ENCODE measurements around the gene LONRF2.

LONRF2 gene

DNA sequence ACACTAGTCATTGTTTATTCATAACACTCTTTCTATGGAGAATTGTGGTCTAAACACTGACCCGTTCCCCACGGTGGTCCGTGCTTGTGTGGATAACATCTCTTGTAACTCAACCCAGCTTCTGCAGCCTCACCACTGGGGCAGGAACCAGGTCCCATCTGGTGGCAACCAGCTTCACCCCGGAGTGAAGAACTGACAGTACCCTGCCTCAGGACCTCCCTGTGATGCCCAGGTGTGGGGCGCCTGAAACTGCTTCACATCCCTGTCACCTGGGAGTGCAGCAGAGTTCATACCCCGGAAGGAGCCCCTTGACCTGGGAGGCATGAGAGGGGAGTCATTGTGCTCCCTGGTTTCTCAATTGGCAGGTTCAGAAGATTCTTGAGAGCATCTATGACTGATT is 81.1 kb downstream of the LONRF2 start:
- H3K4me3 ChIP-seq (ENCODE audit: low read depth in 1 of 2, low read length in 2 of 2), result no peak overlapping the region
- H3K36me3 ChIP-seq (ENCODE audit: control insufficient read depth in 1 of 2, insufficient read depth in 2 of 2, low read length in 2 of 2), result no peaks in the 10 kb centered on the region
- H3K27me3 ChIP-seq (ENCODE audit: low read depth, low read length), result no peaks in the 10 kb centered on the region
- no peaks in the 10 kb centered on the region for H3K9me3 ChIP-seq (ENCODE audit: control insufficient read depth in 1 of 2, low read length in 2 of 2)
- no peaks in the 10 kb centered on the region for H3K4me1 ChIP-seq (ENCODE audit: control insufficient read depth in 1 of 2, insufficient read depth in 2 of 2, low read length in 2 of 2)
- H3K27ac ChIP-seq (ENCODE audit: low read length), result no peak overlapping the region

DNA sequence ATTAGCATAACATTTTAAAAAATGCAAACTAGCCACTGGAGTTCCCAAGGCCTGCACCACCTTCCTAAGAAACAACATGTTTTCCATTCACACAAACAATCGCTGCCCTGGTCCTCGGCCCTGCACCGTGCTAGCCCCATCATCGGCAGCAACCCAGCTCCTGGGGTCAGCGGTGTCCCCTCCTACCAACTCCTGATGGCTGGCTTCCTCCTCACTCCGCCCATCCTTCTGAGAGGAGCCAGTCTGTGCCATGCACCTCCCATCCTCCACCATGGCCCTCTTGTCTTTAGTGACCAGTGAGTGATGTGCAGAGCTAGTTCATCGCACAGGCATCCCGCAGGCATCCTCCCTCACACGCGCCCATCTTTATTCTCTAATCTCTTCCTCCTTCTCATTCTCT is 81.9 kb downstream of the LONRF2 start:
- Histone ChIP-seq H3K36me3 (ENCODE audit: control insufficient read depth in 1 of 2, insufficient read depth in 2 of 2, low read length in 2 of 2) (no peaks in the 10 kb centered on the region), H3K27ac (ENCODE audit: low read length) (no peak overlapping the region), H3K27me3 (ENCODE audit: low read depth, low read length) (no peaks in the 10 kb centered on the region), H3K4me3 (ENCODE audit: low read depth in 1 of 2, low read length in 2 of 2) (no peak overlapping the region), H3K9me3 (ENCODE audit: control insufficient read depth in 1 of 2, low read length in 2 of 2) (no peaks in the 10 kb centered on the region), H3K4me1 (ENCODE audit: control insufficient read depth in 1 of 2, insufficient read depth in 2 of 2, low read length in 2 of 2) (no peaks in the 10 kb centered on the region)

DNA sequence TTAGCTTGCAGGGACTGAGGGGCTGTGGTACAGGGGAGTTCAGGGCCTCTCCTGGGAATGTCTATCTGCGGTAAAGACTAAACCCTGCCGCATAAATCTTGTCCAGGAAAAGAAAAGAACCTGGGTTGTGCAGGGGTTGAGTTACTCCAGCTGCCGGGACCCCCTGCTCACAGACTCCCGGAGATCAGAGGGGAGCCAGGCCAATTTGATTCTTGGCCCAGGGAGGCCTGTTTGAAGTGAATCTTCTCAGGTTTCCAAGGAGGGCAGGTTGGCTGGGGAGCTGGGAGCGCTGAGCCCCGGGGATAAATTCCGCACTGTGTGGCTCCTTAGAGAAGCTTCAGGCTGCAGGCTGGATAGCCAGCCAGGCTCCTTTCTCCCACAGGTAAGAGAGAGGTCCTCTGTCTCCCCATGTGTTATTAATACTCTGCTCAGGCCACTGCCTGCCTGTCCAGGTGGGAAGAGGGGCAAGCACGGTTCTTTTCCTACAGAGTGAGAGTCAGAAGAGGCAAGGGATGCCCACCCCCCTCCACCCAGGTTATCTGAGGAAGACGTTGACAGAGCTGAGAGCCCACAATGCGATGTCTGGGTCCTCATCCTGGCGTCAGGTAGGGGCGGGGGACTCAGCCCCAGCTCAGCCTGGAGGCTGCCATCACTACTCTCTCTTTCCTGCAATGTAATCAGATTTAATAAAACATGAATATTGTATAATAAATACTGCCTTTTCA is 82.7 kb downstream of the LONRF2 start:
- Histone ChIP-seq H3K4me3 (ENCODE audit: low read depth in 1 of 2, low read length in 2 of 2) (no peak overlapping the region), H3K36me3 (ENCODE audit: control insufficient read depth in 1 of 2, insufficient read depth in 2 of 2, low read length in 2 of 2) (no peaks in the 10 kb centered on the region), H3K9me3 (ENCODE audit: control insufficient read depth in 1 of 2, low read length in 2 of 2) (no peaks in the 10 kb centered on the region), H3K4me1 (ENCODE audit: control insufficient read depth in 1 of 2, insufficient read depth in 2 of 2, low read length in 2 of 2) (no peaks in the 10 kb centered on the region), H3K27ac (ENCODE audit: low read length) (no peak overlapping the region), H3K27me3 (ENCODE audit: low read depth, low read length) (no peaks in the 10 kb centered on the region)

DNA sequence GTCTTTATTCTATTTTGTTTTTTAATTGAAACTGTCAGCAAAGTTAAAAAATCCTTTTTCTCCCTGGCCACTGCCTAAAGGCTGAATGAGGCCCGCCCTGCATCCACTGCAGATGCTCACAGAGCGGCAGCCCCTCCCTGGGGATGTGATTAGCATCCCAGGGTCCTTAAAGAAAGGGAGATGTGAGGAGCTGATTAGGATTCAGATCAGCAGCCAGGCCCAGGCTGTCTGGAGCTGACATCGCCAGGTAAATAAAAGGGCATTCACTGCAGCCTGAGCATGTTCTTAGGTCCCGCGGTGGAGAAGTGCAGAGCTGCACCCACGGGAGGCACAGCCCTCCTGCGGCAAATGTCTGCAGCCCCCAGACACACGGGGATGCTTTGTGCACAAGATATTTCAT is 83.8 kb downstream of the LONRF2 start:
- no peaks in the 10 kb centered on the region for H3K9me3 ChIP-seq (ENCODE audit: control insufficient read depth in 1 of 2, low read length in 2 of 2)
- H3K36me3 ChIP-seq (ENCODE audit: control insufficient read depth in 1 of 2, insufficient read depth in 2 of 2, low read length in 2 of 2), result no peaks in the 10 kb centered on the region
- H3K27me3 ChIP-seq (ENCODE audit: low read depth, low read length), result no peaks in the 10 kb centered on the region
- no peak overlapping the region for H3K4me3 ChIP-seq (ENCODE audit: low read depth in 1 of 2, low read length in 2 of 2)
- H3K27ac ChIP-seq (ENCODE audit: low read length), result no peak overlapping the region
- H3K4me1 ChIP-seq (ENCODE audit: control insufficient read depth in 1 of 2, insufficient read depth in 2 of 2, low read length in 2 of 2), result no peaks in the 10 kb centered on the region

DNA sequence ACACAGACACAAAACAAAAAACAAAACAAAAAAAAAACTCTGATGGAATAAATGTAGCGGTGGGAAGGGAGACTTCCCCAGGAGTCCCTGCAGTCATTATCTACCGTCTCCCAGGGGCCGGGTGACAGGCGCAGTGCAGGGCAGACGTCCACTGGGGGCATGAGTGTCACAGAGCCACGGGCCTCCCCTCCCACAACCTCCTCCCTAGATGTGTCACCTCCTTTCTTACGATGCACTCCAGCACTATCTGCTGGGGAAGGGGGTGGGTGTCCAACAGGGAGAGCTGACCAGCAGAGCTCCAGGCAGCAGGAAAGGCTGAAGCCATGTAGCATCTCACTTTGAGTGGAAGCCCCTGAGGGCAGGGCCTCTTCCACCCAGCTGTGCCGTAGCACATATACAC is 84.5 kb downstream of the LONRF2 start:
- Histone ChIP-seq H3K4me3 (ENCODE audit: low read depth in 1 of 2, low read length in 2 of 2) (no peak overlapping the region), H3K36me3 (ENCODE audit: control insufficient read depth in 1 of 2, insufficient read depth in 2 of 2, low read length in 2 of 2) (no peaks in the 10 kb centered on the region), H3K27ac (ENCODE audit: low read length) (no peak overlapping the region), H3K9me3 (ENCODE audit: control insufficient read depth in 1 of 2, low read length in 2 of 2) (no peaks in the 10 kb centered on the region), H3K27me3 (ENCODE audit: low read depth, low read length) (no peaks in the 10 kb centered on the region), H3K4me1 (ENCODE audit: control insufficient read depth in 1 of 2, insufficient read depth in 2 of 2, low read length in 2 of 2) (no peaks in the 10 kb centered on the region)

DNA sequence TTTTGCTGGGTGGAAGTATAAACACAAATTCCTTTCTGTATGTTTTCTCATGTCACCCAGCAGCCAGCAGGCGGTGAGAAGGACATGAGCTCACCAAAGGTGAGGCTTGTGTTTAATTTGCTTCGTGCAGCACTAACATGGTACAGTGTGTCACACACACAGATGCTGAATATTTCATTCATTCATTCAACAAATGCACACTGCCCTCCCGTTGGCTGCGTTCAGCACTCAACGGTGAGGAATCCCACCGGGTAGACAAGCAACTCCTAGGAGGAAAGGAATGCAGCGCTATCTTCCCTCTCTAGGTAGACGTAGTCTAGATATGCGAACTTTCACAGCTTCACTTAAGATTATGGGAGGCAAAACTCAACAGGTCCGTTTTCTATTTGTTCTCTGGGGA is 85.1 kb downstream of the LONRF2 start:
- no peaks in the 10 kb centered on the region for H3K36me3 ChIP-seq (ENCODE audit: control insufficient read depth in 1 of 2, insufficient read depth in 2 of 2, low read length in 2 of 2)
- H3K4me1 ChIP-seq (ENCODE audit: control insufficient read depth in 1 of 2, insufficient read depth in 2 of 2, low read length in 2 of 2), result no peaks in the 10 kb centered on the region
- no peak overlapping the region for H3K27ac ChIP-seq (ENCODE audit: low read length)
- H3K9me3 ChIP-seq (ENCODE audit: control insufficient read depth in 1 of 2, low read length in 2 of 2), result no peaks in the 10 kb centered on the region
- no peaks in the 10 kb centered on the region for H3K27me3 ChIP-seq (ENCODE audit: low read depth, low read length)
- no peak overlapping the region for H3K4me3 ChIP-seq (ENCODE audit: low read depth in 1 of 2, low read length in 2 of 2)

DNA sequence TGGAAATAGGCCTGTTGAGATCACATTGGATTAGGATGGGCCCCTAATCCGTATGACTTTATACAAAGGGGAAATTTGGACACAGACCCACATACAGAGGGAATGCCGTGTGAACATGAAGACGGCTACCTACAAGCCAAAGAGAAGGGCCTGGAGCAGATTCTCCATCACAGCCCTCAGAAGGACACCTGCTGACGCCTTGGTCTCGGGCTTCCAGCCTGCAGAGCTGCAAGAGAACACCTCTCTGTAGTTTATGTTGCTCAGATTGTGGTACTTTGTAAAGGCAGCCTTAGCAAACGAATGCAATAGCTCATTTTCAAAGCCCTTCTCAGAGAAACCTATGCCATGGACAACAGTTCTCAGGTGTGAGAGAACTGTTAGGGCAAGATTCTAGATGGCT is 86.1 kb downstream of the LONRF2 start:
- Histone ChIP-seq H3K36me3 (ENCODE audit: control insufficient read depth in 1 of 2, insufficient read depth in 2 of 2, low read length in 2 of 2) (no peaks in the 10 kb centered on the region), H3K4me1 (ENCODE audit: control insufficient read depth in 1 of 2, insufficient read depth in 2 of 2, low read length in 2 of 2) (no peaks in the 10 kb centered on the region)

DNA sequence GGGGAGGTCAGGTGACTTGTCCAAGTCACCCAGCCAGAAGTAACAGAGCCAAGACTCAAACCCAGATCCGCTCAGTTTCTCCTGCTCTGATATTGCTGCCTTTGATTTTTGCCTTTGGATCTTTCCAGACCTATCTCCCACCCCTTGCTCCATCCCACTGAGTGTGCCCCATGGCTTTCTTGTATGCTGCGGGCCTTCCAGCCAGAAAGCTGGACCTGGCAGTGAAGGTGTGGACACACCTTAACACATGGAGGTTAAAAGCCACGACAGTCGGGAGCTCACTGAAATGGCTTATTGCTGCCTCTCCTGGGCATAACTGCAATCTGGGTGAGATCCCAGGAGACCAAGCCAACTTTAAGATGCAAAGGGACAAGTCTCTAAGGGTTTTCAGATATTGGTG is 86.7 kb downstream of the LONRF2 start:
- Histone ChIP-seq H3K9me3 (ENCODE audit: control insufficient read depth in 1 of 2, low read length in 2 of 2) (no peaks in the 10 kb centered on the region), H3K27ac (ENCODE audit: low read length) (no peak overlapping the region), H3K27me3 (ENCODE audit: low read depth, low read length) (no peaks in the 10 kb centered on the region), H3K36me3 (ENCODE audit: control insufficient read depth in 1 of 2, insufficient read depth in 2 of 2, low read length in 2 of 2) (no peaks in the 10 kb centered on the region), H3K4me1 (ENCODE audit: control insufficient read depth in 1 of 2, insufficient read depth in 2 of 2, low read length in 2 of 2) (no peaks in the 10 kb centered on the region), H3K4me3 (ENCODE audit: low read depth in 1 of 2, low read length in 2 of 2) (no peak overlapping the region)

More for the DNA sequence above, 86.1 kb downstream of the LONRF2 start:
- Histone ChIP-seq H3K27me3 (ENCODE audit: low read depth, low read length) (no peaks in the 10 kb centered on the region), H3K27ac (ENCODE audit: low read length) (no peak overlapping the region), H3K9me3 (ENCODE audit: control insufficient read depth in 1 of 2, low read length in 2 of 2) (no peaks in the 10 kb centered on the region), H3K4me3 (ENCODE audit: low read depth in 1 of 2, low read length in 2 of 2) (no peak overlapping the region)

DNA sequence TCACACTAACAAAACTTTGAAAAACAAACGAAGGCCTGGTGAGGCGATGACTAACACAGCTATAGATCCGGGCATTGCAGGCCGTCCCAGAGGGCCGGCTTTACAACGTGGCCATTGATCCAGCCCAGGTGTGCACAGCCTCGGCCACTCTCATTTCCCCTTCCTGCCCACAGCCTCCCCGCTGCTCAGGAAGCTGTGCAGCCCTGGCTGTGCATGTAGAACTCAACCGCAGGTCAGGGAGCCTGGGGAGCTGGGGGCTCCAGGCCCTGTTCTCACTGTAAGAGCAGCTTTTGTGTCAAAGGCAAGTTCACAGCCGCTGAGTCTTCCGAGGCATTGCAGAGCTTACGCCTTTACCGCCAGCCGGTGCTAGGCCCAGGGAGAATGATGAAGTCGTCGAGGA is 87.2 kb downstream of the LONRF2 start:
- H3K9me3 ChIP-seq (ENCODE audit: control insufficient read depth in 1 of 2, low read length in 2 of 2), result no peaks in the 10 kb centered on the region
- H3K27ac ChIP-seq (ENCODE audit: low read length), result no peak overlapping the region
- no peak overlapping the region for H3K4me3 ChIP-seq (ENCODE audit: low read depth in 1 of 2, low read length in 2 of 2)
- no peaks in the 10 kb centered on the region for H3K27me3 ChIP-seq (ENCODE audit: low read depth, low read length)
- no peaks in the 10 kb centered on the region for H3K4me1 ChIP-seq (ENCODE audit: control insufficient read depth in 1 of 2, insufficient read depth in 2 of 2, low read length in 2 of 2)
- no peaks in the 10 kb centered on the region for H3K36me3 ChIP-seq (ENCODE audit: control insufficient read depth in 1 of 2, insufficient read depth in 2 of 2, low read length in 2 of 2)

DNA sequence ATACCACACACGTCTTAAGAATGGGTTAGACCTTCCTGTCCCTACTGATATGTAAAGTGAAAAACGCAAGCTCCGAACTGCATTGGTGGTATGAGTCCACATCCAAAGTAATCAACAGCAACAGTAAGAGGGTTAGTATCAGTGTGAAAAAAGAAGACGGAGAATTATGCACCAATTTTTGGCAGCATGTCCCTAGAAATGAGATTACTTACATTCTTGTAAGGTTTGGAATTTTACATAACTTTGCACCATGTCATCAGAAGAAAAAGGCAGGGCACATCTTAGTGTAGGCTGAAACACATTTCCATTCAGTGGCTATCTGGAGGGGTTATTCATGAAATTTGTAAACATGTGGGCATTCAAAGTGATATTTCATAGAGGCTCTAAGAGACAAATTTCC is 88.2 kb downstream of the LONRF2 start:
- Histone ChIP-seq H3K4me1 (ENCODE audit: control insufficient read depth in 1 of 2, insufficient read depth in 2 of 2, low read length in 2 of 2) (no peaks in the 10 kb centered on the region), H3K4me3 (ENCODE audit: low read depth in 1 of 2, low read length in 2 of 2) (no peak overlapping the region), H3K9me3 (ENCODE audit: control insufficient read depth in 1 of 2, low read length in 2 of 2) (no peaks in the 10 kb centered on the region), H3K27ac (ENCODE audit: low read length) (no peak overlapping the region), H3K27me3 (ENCODE audit: low read depth, low read length) (no peaks in the 10 kb centered on the region), H3K36me3 (ENCODE audit: control insufficient read depth in 1 of 2, insufficient read depth in 2 of 2, low read length in 2 of 2) (no peaks in the 10 kb centered on the region)

DNA sequence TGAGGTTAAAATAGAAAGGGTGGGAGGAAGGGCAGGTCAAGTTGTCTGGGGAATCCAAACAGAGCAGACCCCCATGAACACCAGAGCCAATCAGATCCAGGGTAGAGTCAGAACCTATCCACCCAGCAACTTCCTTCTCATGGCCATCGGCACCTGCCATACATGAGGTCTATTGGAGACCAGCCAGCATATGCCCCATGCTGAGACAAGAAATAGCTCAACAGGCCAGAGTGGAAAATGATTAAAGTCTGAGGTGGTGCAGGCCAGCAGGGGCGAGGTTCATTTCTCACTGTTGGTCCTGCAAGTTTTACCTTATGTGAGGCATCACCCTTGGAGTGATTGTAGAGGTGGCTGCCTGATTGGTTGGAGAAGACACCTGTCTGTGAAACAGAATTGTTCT is 89.2 kb downstream of the LONRF2 start:
- no peak overlapping the region for H3K27ac ChIP-seq (ENCODE audit: low read length)
- no peaks in the 10 kb centered on the region for H3K9me3 ChIP-seq (ENCODE audit: control insufficient read depth in 1 of 2, low read length in 2 of 2)
- H3K4me3 ChIP-seq (ENCODE audit: low read depth in 1 of 2, low read length in 2 of 2), result no peak overlapping the region
- H3K36me3 ChIP-seq (ENCODE audit: control insufficient read depth in 1 of 2, insufficient read depth in 2 of 2, low read length in 2 of 2), result no peaks in the 10 kb centered on the region
- no peaks in the 10 kb centered on the region for H3K4me1 ChIP-seq (ENCODE audit: control insufficient read depth in 1 of 2, insufficient read depth in 2 of 2, low read length in 2 of 2)
- H3K27me3 ChIP-seq (ENCODE audit: low read depth, low read length), result no peaks in the 10 kb centered on the region

DNA sequence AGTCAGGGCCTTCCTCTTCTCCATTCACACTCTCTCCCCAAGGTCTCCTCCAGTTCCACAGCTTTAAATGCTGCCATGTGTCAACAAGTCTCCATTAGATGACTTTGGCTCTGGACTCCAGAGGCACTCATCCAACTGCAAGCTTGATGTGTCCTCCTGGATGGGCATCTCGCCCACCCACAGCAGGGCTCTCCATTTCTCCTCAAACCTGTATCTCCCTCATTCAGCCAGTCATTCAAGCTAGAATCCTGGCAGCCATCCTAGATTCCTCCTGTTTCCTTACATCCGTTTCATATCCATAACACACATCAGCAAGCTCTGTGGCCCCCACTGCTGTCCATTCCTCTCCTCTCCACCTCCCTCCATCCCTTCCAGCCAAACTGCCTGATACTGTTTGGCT is 91.5 kb downstream of the LONRF2 start:
- H3K27ac ChIP-seq (ENCODE audit: low read length), result no peak overlapping the region
- H3K4me3 ChIP-seq (ENCODE audit: low read depth in 1 of 2, low read length in 2 of 2), result no peak overlapping the region
- no peaks in the 10 kb centered on the region for H3K27me3 ChIP-seq (ENCODE audit: low read depth, low read length)
- H3K9me3 ChIP-seq (ENCODE audit: control insufficient read depth in 1 of 2, low read length in 2 of 2), result no peaks in the 10 kb centered on the region
- no peaks in the 10 kb centered on the region for H3K4me1 ChIP-seq (ENCODE audit: control insufficient read depth in 1 of 2, insufficient read depth in 2 of 2, low read length in 2 of 2)
- no peaks in the 10 kb centered on the region for H3K36me3 ChIP-seq (ENCODE audit: control insufficient read depth in 1 of 2, insufficient read depth in 2 of 2, low read length in 2 of 2)

Measured in muscle layer of duodenum (tissue), 2 donors.